Stimulated activated CD4-positive, alpha-beta T cell treated with anti-CD3 and anti-CD28 coated beads, Interleukin-1b, Interleukin-23, amount 100 ng/mL, for 1 hour (primary cell): ENCODE measurements around the gene IRGC.
"Not testable (repeated sequence)": the region's sequence is repeated elsewhere in the genome, so short reads cannot be mapped to it uniquely, and the experiment has no call there.

Experiments
- DNase-seq, 2 donors: peaks; one replicate each; pipeline ENCODE4 v3.0.0-alpha.2; 2020; ENCODE audit warnings: low read depth in 2 of 2

Gene IRGC

GRCh38 chr19:43754503-43755255, 38.8 kb downstream of the IRGC start, which contains the start of gene SMG9:
SMG9 (minus strand) TSS chr19:43754962; CDS start chr19:43750741, 4,221 bp downstream.
- DNase-seq, result peak; percentile 92 to 97

- peak in 1 of 2 donors; percentile 60 for DNase-seq
Measured at GRCh38 chr19:43755256-43755801, 39.5 kb downstream of the IRGC start.

GRCh38 chr19:43759515-43759914, 43.6 kb downstream of the IRGC start:
- no peak for DNase-seq

- no peak for DNase-seq
Measured at GRCh38 chr19:43760941-43761340, 45.1 kb downstream of the IRGC start.

GRCh38 chr19:43762814-43763213, 46.9 kb downstream of the IRGC start:
- no peak for DNase-seq

- no peak for DNase-seq
Measured at GRCh38 chr19:43763473-43763939, 47.6 kb downstream of the IRGC start.

- not testable (repeated sequence) for DNase-seq
Measured at GRCh38 chr19:43764684-43765083, 48.8 kb downstream of the IRGC start.

- peak in 1 of 2 donors; percentile 57 for DNase-seq
Measured at GRCh38 chr19:43765109-43765876, 49.4 kb downstream of the IRGC start.

GRCh38 chr19:43766755-43767043, 50.8 kb downstream of the IRGC start:
- DNase-seq, result no peak

GRCh38 chr19:43767316-43767715, 51.4 kb downstream of the IRGC start:
- no peak for DNase-seq

GRCh38 chr19:43767818-43768217, 51.9 kb downstream of the IRGC start:
- DNase-seq, result no peak

- DNase-seq, result no peak
Measured at GRCh38 chr19:43768273-43769050, 52.6 kb downstream of the IRGC start.

GRCh38 chr19:43769256-43769655, 53.4 kb downstream of the IRGC start:
- DNase-seq, result no peak
